Activated B cell treated with CpG ODN at 0.5 μM for 24 hours (primary cell): ENCODE measurements around the gene PCDHGA9. TPM values are rescaled to one million over a fixed set of nuclear protein-coding genes. Genes with fewer than 3 reads are reported as not detected.

ENCODE experiments used
- ATAC-seq: fragments of 200-7000 bp; cut with Tn5 transposase; one replicate; pipeline ENCODE4 v1.10.0; 2021; ENCODE audit warnings: low read depth, mild to moderate bottlenecking, moderate library complexity
- CTCF ChIA-PET: fragments of 350-600 bp; sonication (Branson Sonifier 250); formaldehyde crosslinking; loops from one replicate; lab custom pipeline; 2021; ENCODE audit warnings: antibody characterized with exemption; lab: Charles Lee
- POLR2A ChIA-PET: fragments of 350-600 bp; sonication (Branson Sonifier 250); formaldehyde crosslinking; loops from one replicate; lab custom pipeline; 2021; ENCODE audit warnings: antibody characterized with exemption; lab: Charles Lee
- DNase-seq: peaks from one replicate; pipeline ENCODE4 v3.0.0; 2022
- H3K27ac Mint-ChIP-seq: one replicate; pipeline ENCODE4 v1.8.0; 2020; ENCODE audit warnings: mixed read lengths
- H3K27me3 Mint-ChIP-seq: one replicate; pipeline ENCODE4 v1.8.0; 2021; ENCODE audit warnings: mixed read lengths
- H3K36me3 Mint-ChIP-seq: one replicate; pipeline ENCODE4 v1.8.0; 2021; ENCODE audit warnings: low read depth, mixed read lengths
- H3K4me1 Mint-ChIP-seq: one replicate; pipeline ENCODE4 v1.8.0; 2021; ENCODE audit warnings: mixed read lengths
- H3K4me3 Mint-ChIP-seq: one replicate; pipeline ENCODE4 v1.8.0; 2020; ENCODE audit warnings: mild to moderate bottlenecking, mixed read lengths
- H3K9me3 Mint-ChIP-seq: one replicate; pipeline ENCODE4 v1.8.0; 2020; ENCODE audit warnings: mixed read lengths
- CTCF ChIP-seq: fragments of 200-600 bp; IDR thresholded peaks from one replicate; pipeline ENCODE4 v1.8.0; 2022; ENCODE audit warnings: antibody characterized with exemption, mild to moderate bottlenecking
- intact Hi-C: fragments of 100-400 bp; cut with micrococcal nuclease; formaldehyde crosslinking; loops from one replicate; pipeline ENCODE4 v1.15.1; 2024
- total RNA-seq: library from RNA; stranded (reverse); gene quantifications from 2 replicates; pipeline ENCODE4 v1.2.3, GENCODE V29; 2022

The PCDHGA9 gene
- total RNA-seq, 1 donor from 2014 or later, result 1.3 TPM

GRCh38 chr5:141359790-141360426 lies 42.7 kb upstream of the PCDHGA9 start, which contains the start of gene PCDHGB2:
TSS of gene PCDHGB2 (plus strand) at chr5:141359994. CDS start at chr5:141360136, 142 bp downstream.
- no peak for DNase-seq
- CTCF ChIA-PET, result interaction anchor here (0.6 to 1.1 kb wide), 2 partner anchors 164 to 204 kb away, joined by 3 read pairs; no protein-coding TSS in a partner anchor
- peak within 1 kb of the TSS; percentile 79 for H3K4me3 Mint-ChIP-seq

GRCh38 chr5:141360685-141361084 lies 41.9 kb upstream of the PCDHGA9 start:
- TF ChIP-seq CTCF, result no peak
- Mint-ChIP-seq H3K36me3 (peaks cover 17% of the 10 kb centered on the region), H3K4me3 (no peak overlapping the region), H3K4me1 (peaks cover 8% of the 10 kb centered on the region), H3K9me3 (peaks cover 42% of the 10 kb centered on the region), H3K27ac (no peak overlapping the region), H3K27me3 (peaks cover 58% of the 10 kb centered on the region)
- ATAC-seq (no peak), DNase-seq (no peak)
- POLR2A ChIA-PET, result no interaction called here
- CTCF ChIA-PET, result interaction anchor here (0.6 to 1.1 kb wide), 2 partner anchors 164 to 203 kb away, joined by 3 read pairs; no protein-coding TSS in a partner anchor
- intact Hi-C loops, result loop anchor here (1.0 to 5.0 kb wide), 2 partner anchors 33 to 204 kb away; no protein-coding TSS in a partner anchor

More at GRCh38 chr5:141359790-141360426, 42.7 kb upstream of the PCDHGA9 start, which contains the start of gene PCDHGB2:
- H3K4me1 Mint-ChIP-seq, result peaks cover 8% of the 10 kb centered on the region
- intact Hi-C loops, result loop anchor here (1.0 to 5.0 kb wide), 2 partner anchors 33 to 204 kb away; no protein-coding TSS in a partner anchor
- no peak for ATAC-seq
- TF ChIP-seq CTCF, result no peak
- peaks cover 59% of the 10 kb centered on the region for H3K27me3 Mint-ChIP-seq
- H3K36me3 Mint-ChIP-seq, result peaks cover 12% of the 10 kb centered on the region
- H3K9me3 Mint-ChIP-seq, result peaks cover 39% of the 10 kb centered on the region
- H3K27ac Mint-ChIP-seq, result peak within 1 kb of the TSS; percentile 60
- POLR2A ChIA-PET, result no interaction called here

GRCh38 chr5:141362719-141363118 lies 39.9 kb upstream of the PCDHGA9 start:
- Mint-ChIP-seq H3K27me3 (peaks cover 54% of the 10 kb centered on the region), H3K4me3 (peak overlapping the region; percentile 9), H3K27ac (no peak overlapping the region), H3K36me3 (peaks cover 17% of the 10 kb centered on the region), H3K9me3 (peaks cover 41% of the 10 kb centered on the region), H3K4me1 (peaks cover 8% of the 10 kb centered on the region)
- no peak for TF ChIP-seq CTCF
- ATAC-seq (no peak), DNase-seq (no peak)
- intact Hi-C loops, result loop anchor here (5.0 kb wide), 1 partner anchor 35 kb away; no protein-coding TSS in a partner anchor
- ChIA-PET CTCF (interaction anchor here (1.3 kb wide), 1 partner anchor 58 kb away, joined by 3 read pairs; the partner anchor contains the start of gene PCDHGA11), POLR2A (no interaction called here)

GRCh38 chr5:141363952-141364660 lies 38.5 kb upstream of the PCDHGA9 start, which contains the start of gene PCDHGA5:
TSS of gene PCDHGA5 (plus strand) at chr5:141364162. CDS start at chr5:141364331, 169 bp downstream.
- Mint-ChIP-seq H3K27me3 (peaks cover 53% of the 10 kb centered on the region), H3K27ac (no peak within 1 kb of the TSS), H3K4me1 (peaks cover 8% of the 10 kb centered on the region), H3K9me3 (peaks cover 36% of the 10 kb centered on the region), H3K4me3 (no peak within 1 kb of the TSS), H3K36me3 (peaks cover 17% of the 10 kb centered on the region)
- ATAC-seq (no peak), DNase-seq (no peak)
- POLR2A ChIA-PET, result no interaction called here
- TF ChIP-seq CTCF, result no peak
- intact Hi-C loops, result loop anchor here (5.0 kb wide), 1 partner anchor 37 kb away; no protein-coding TSS in a partner anchor
- CTCF ChIA-PET, result interaction anchor here (1.3 kb wide), 1 partner anchor 57 kb away, joined by 3 read pairs; the partner anchor contains the start of gene PCDHGA11
